DND-41 (cell line): ENCODE measurements around the gene CERS5.

Experiments used
- ATAC-seq: fragments of 200-7000 bp; cut with Tn5 transposase; 3 replicates; pipeline ENCODE4 v1.9.1; 2021; ENCODE audit warnings: low read depth; ENCODE audit not compliant: insufficient read depth
- DNase-seq: peaks from one replicate; pipeline ENCODE4 v3.0.0-alpha.2; 2020
- H2AFZ ChIP-seq: 2 replicates; pipeline ENCODE4 v1.6.0; 2012; ENCODE audit warnings: low read depth, low read length
- H3K27ac ChIP-seq: 2 replicates; pipeline ENCODE4 v1.5.1; 2012; ENCODE audit warnings: low read length, inconsistent platforms
- H3K27me3 ChIP-seq: fragments of 200-600 bp; sonication (generic); 2 replicates; pipeline ENCODE4 v1.6.0; 2012; ENCODE audit warnings: low read length, mild to moderate bottlenecking, inconsistent platforms; ENCODE audit not compliant: insufficient read depth, poor library complexity
- H3K36me3 ChIP-seq: 2 replicates; pipeline ENCODE4 v1.5.1; 2012; ENCODE audit warnings: low read length, inconsistent platforms; ENCODE audit not compliant: insufficient read depth
- H3K4me1 ChIP-seq: 2 replicates; pipeline ENCODE4 v1.5.1; 2012; ENCODE audit warnings: mild to moderate bottlenecking, low read length; ENCODE audit not compliant: insufficient read depth
- H3K4me2 ChIP-seq: 2 replicates; pipeline ENCODE4 v1.6.0; 2012; ENCODE audit warnings: mild to moderate bottlenecking, moderate library complexity, low read length, inconsistent platforms; ENCODE audit not compliant: insufficient read depth
- H3K4me3 ChIP-seq, 2 experiments: fragments of 200-600 bp in 1 of 2; shearing (Covaris generic) in 1 of 2; 2 replicates each; pipeline ENCODE4 v1.5.1; 2012 to 2016; ENCODE audit warnings: inconsistent platforms in 2 of 2, low read length in 2 of 2, mild to moderate bottlenecking in 2 of 2, low read depth in 1 of 2, moderate library complexity in 1 of 2
- H3K79me2 ChIP-seq: 2 replicates; pipeline ENCODE4 v1.6.0; 2012; ENCODE audit warnings: low read length, inconsistent platforms; ENCODE audit not compliant: insufficient read depth
- H3K9ac ChIP-seq: 2 replicates; pipeline ENCODE4 v1.6.0; 2012; ENCODE audit warnings: low read depth, mild to moderate bottlenecking, inconsistent platforms, low read length, moderate library complexity
- H3K9me3 ChIP-seq: 2 replicates; pipeline ENCODE4 v1.5.1; 2012; ENCODE audit warnings: low read length, moderate library complexity, mild to moderate bottlenecking, inconsistent platforms; ENCODE audit not compliant: insufficient read depth, severe bottlenecking
- H4K20me1 ChIP-seq: 2 replicates; pipeline ENCODE4 v1.6.0; 2012; ENCODE audit warnings: low read length; ENCODE audit not compliant: insufficient read depth
- EZH2 ChIP-seq: IDR thresholded peaks from 3 replicates; pipeline ENCODE4 v1.6.1; 2012; ENCODE audit warnings: borderline replicate concordance, low read depth, mild to moderate bottlenecking, moderate library complexity, low read length, inconsistent platforms; ENCODE audit not compliant: severe bottlenecking
- TF ChIP-seq, protein P1 (sequence below): IDR thresholded peaks from 2 replicates; pipeline ENCODE4 v1.5.1; 2012; ENCODE audit warnings: borderline replicate concordance, low read length, moderate library complexity, mild to moderate bottlenecking; ENCODE audit not compliant: poor library complexity, severe bottlenecking; ENCODE audit errors: extremely low read depth

Gene CERS5

DNA sequence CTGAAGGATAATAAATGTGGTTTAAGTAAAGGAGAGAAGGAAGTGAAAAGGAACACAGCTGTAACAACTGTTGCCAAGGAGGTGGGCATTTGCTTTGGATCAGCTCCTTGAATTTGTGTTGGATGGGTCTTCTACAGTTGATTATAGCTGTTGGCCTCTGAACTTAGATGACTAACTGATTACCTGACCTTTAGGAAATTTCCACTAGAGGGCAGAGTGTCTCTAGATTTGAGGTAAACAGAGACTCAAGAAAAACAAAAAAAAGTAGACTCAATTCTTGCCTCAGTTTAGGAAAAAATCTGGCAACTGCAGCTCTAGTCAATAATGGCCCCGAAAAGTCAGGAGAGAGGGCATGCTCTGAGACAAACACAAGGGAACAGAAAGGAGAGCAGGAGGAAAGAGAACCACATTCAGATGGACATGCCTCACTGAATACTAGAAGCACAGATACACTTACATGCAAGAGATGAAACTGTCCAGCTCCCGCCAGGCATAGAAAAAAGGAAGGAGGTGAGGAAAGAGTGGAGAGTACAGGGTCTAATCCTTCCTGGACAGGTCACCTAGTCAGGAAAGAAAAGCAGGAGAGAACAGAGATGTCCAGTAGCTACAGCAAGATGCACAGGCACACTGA, 34.5 kb downstream of the CERS5 start:
- H3K4me2 ChIP-seq, result no peak overlapping the region
- H3K79me2 ChIP-seq, result no peaks in the 10 kb centered on the region
- no peaks in the 10 kb centered on the region for H3K27me3 ChIP-seq
- ATAC-seq, result peak; percentile 59; the same call in 1 of the 3 replicates
- H3K9ac ChIP-seq, result no peak overlapping the region
- H3K36me3 ChIP-seq, result peaks cover 91% of the 10 kb centered on the region
- H4K20me1 ChIP-seq, result peaks cover 7% of the 10 kb centered on the region; the same call in 1 of the 2 replicates
- no peak overlapping the region for H2AFZ ChIP-seq
- H3K27ac ChIP-seq, result no peak overlapping the region
- H3K4me1 ChIP-seq, result no peaks in the 10 kb centered on the region
- DNase-seq, result no peak
- TF ChIP-seq, protein P1, sequence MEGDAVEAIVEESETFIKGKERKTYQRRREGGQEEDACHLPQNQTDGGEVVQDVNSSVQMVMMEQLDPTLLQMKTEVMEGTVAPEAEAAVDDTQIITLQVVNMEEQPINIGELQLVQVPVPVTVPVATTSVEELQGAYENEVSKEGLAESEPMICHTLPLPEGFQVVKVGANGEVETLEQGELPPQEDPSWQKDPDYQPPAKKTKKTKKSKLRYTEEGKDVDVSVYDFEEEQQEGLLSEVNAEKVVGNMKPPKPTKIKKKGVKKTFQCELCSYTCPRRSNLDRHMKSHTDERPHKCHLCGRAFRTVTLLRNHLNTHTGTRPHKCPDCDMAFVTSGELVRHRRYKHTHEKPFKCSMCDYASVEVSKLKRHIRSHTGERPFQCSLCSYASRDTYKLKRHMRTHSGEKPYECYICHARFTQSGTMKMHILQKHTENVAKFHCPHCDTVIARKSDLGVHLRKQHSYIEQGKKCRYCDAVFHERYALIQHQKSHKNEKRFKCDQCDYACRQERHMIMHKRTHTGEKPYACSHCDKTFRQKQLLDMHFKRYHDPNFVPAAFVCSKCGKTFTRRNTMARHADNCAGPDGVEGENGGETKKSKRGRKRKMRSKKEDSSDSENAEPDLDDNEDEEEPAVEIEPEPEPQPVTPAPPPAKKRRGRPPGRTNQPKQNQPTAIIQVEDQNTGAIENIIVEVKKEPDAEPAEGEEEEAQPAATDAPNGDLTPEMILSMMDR, result peak; percentile 63
- TF ChIP-seq EZH2, result no peak
- H3K9me3 ChIP-seq, result no peaks in the 10 kb centered on the region
- no peak overlapping the region for H3K4me3 ChIP-seq

DNA sequence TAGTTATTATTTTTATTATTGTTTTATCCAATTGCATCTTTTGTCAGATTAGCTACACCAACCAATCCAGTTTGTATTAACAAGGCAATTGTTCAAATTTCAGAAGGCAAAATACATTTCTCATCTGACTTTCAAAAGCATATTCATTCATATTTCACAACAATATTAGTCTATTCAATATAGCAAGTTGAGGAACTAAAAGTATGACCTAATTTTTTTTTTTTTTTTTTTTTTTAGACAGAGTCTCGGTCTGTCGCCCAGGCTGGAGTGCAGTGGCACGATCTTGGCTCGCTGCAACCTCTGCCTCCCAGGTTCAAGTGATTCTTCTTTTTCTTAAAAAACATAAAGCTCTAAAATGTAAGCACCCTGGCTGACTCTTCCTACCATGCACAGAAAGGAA, 37.9 kb downstream of the CERS5 start:
- Histone ChIP-seq H2AFZ (no peak overlapping the region), H3K79me2 (0 out of 2 replicates have a peak, but pooled peaks cover 2% of the 10 kb centered on the region), H3K4me1 (no peaks in the 10 kb centered on the region), H3K36me3 (peaks cover 72% of the 10 kb centered on the region), H3K27ac (no peak overlapping the region), H4K20me1 (0 out of 2 replicates have a peak, but pooled peaks cover 2% of the 10 kb centered on the region), H3K9ac (no peak overlapping the region), H3K27me3 (no peaks in the 10 kb centered on the region), H3K4me2 (no peak overlapping the region), H3K4me3 (no peak overlapping the region), H3K9me3 (no peaks in the 10 kb centered on the region)
- TF ChIP-seq, protein P1, result no peak
- no peak for TF ChIP-seq EZH2
- DNase-seq (no peak), ATAC-seq (no peak)

DNA sequence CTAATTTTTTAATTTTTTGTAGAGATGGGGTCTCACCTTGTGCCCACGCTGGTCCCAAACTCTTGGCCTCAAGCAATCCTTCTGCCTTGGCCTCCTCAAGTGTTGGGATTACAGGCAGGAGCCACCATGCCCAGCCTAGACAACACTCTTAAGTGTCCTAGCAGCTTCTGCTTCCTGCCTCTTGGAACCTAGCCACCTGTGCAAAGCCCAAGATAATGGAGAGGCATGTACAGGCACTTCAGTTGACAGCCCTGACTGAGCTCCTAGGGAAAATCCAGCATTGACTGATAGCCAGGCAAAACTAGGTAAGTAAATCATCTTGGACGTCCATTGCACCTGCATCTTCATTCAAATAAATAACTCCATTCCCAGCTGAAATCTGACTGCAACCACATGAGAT, 39.6 kb downstream of the CERS5 start:
- Histone ChIP-seq H3K4me3 (no peak overlapping the region), H3K9ac (no peak overlapping the region), H4K20me1 (0 out of 2 replicates have a peak, but pooled peaks cover 2% of the 10 kb centered on the region), H3K36me3 (peaks cover 70% of the 10 kb centered on the region), H3K27me3 (no peaks in the 10 kb centered on the region), H3K27ac (no peak overlapping the region; the same call in 1 of the 2 replicates), H2AFZ (no peak overlapping the region), H3K79me2 (0 out of 2 replicates have a peak, but pooled peaks cover 2% of the 10 kb centered on the region), H3K4me1 (no peaks in the 10 kb centered on the region), H3K4me2 (no peak overlapping the region), H3K9me3 (no peaks in the 10 kb centered on the region)
- ATAC-seq, result no peak
- DNase-seq, result no peak
- no peak for TF ChIP-seq EZH2
- TF ChIP-seq, protein P1, result no peak
